SJCRH30 (cell line): ENCODE results near the gene UBAP1. TPM values are rescaled to one million over a fixed set of nuclear protein-coding genes. Genes with fewer than 3 reads are reported as not detected.
A peak's percentile ranks its signal among the peaks of the same experiment; 100 is the strongest.
"Not testable (repeated sequence)": the region's sequence is repeated elsewhere in the genome, so short reads cannot be mapped to it uniquely, and the experiment has no call there.

Source experiments
- DNase-seq, 2 experiments: peaks; one replicate each; pipeline ENCODE4 v3.0.0-alpha.2; 2015 to 2020
- H3K27ac ChIP-seq: fragments of 250-450 bp; sonication (Bioruptor Pico); 2 replicates; pipeline ENCODE4 v1.5.1; 2020; ENCODE audit warnings: mild to moderate bottlenecking, moderate library complexity
- H3K27me3 ChIP-seq: fragments of 250-450 bp; sonication (Bioruptor Pico); 2 replicates; pipeline ENCODE4 v1.5.1; 2020; ENCODE audit warnings: mild to moderate bottlenecking, moderate library complexity
- H3K36me3 ChIP-seq: fragments of 250-450 bp; sonication (Bioruptor Pico); 2 replicates; pipeline ENCODE4 v1.5.1; 2020; ENCODE audit warnings: mild to moderate bottlenecking, moderate library complexity
- H3K4me1 ChIP-seq: fragments of 250-450 bp; sonication (Bioruptor Pico); 2 replicates; pipeline ENCODE4 v1.5.1; 2020; ENCODE audit warnings: mild to moderate bottlenecking, moderate library complexity
- H3K4me3 ChIP-seq: fragments of 250-450 bp; sonication (Bioruptor Pico); 2 replicates; pipeline ENCODE4 v1.5.1; 2020; ENCODE audit warnings: mild to moderate bottlenecking, moderate library complexity
- H3K9me3 ChIP-seq: fragments of 250-450 bp; sonication (Bioruptor Pico); replicated peaks from 2 replicates; pipeline ENCODE4 v1.5.1; 2020; ENCODE audit warnings: mild to moderate bottlenecking, moderate library complexity
- total RNA-seq: library from RNA; depleted of rRNA; stranded (reverse); fragments of >200 nt; shearing (Covaris generic); gene quantifications from 2 replicates; pipeline ENCODE4 v1.2.3, GENCODE V29; 2014

Gene UBAP1
- total RNA-seq, 1 experiment from 2014 or later = 23.8 TPM

DNA sequence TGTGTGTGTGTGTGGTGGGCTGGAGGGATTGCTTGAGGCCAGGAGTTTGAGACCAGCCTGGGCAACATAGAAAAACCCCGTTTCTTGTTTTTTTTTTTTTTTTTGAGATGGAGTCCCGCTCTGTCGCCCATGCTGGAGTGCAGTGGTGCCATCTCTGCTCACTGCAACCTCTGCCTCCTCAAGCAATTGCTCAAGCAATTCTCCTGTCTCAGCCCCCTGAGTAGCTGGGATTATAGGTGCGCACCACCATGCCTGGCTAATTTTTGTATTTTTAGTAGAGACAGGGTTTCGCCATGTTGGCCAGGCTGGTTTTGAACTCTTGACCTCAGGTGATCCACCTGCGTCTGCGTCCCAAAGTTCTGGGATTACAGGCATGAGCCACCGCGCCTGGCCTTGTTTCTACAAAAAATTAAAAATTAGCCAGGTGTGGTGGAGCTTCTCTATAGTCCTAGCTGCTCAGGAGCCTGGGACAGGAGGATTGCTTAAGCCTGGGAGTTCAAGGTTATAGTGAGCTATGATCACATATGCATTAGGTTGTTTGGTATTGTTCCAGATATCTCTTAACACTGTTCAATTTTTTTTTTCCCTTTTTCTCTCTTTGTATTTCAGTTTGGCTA lies 47.4 kb downstream of the UBAP1 start:
- H3K36me3 ChIP-seq, H3K9me3 ChIP-seq, H3K27me3 ChIP-seq, H3K27ac ChIP-seq, H3K4me1 ChIP-seq, DNase-seq, H3K4me3 ChIP-seq: not testable (repeated sequence)

GRCh38 chr9:34227445-34227844 lies 48.6 kb downstream of the UBAP1 start:
- Histone ChIP-seq H3K27ac (no peak overlapping the region), H3K4me3 (no peak overlapping the region), H3K4me1 (no peaks in the 10 kb centered on the region), H3K27me3 (no peaks in the 10 kb centered on the region), H3K36me3 (no peaks in the 10 kb centered on the region), H3K9me3 (no peaks in the 10 kb centered on the region)
- DNase-seq = no peak

GRCh38 chr9:34230556-34230955 lies 51.7 kb downstream of the UBAP1 start:
- no peak overlapping the region for H3K4me3 ChIP-seq
- no peaks in the 10 kb centered on the region for H3K27me3 ChIP-seq
- no peaks in the 10 kb centered on the region for H3K4me1 ChIP-seq
- no peaks in the 10 kb centered on the region for H3K9me3 ChIP-seq
- no peaks in the 10 kb centered on the region for H3K36me3 ChIP-seq
- no peak for DNase-seq
- H3K27ac ChIP-seq = no peak overlapping the region

GRCh38 chr9:34232201-34232600 lies 53.4 kb downstream of the UBAP1 start:
- H3K27me3 ChIP-seq = no peaks in the 10 kb centered on the region
- H3K27ac ChIP-seq = no peak overlapping the region
- no peaks in the 10 kb centered on the region for H3K4me1 ChIP-seq
- no peak for DNase-seq
- peaks cover 9% of the 10 kb centered on the region for H3K36me3 ChIP-seq
- H3K9me3 ChIP-seq = no peaks in the 10 kb centered on the region
- no peak overlapping the region for H3K4me3 ChIP-seq

GRCh38 chr9:34233672-34234071 lies 54.8 kb downstream of the UBAP1 start:
- H3K4me3 ChIP-seq = no peak overlapping the region
- peak in 1 of 2 experiments; percentile 29 for DNase-seq

DNA sequence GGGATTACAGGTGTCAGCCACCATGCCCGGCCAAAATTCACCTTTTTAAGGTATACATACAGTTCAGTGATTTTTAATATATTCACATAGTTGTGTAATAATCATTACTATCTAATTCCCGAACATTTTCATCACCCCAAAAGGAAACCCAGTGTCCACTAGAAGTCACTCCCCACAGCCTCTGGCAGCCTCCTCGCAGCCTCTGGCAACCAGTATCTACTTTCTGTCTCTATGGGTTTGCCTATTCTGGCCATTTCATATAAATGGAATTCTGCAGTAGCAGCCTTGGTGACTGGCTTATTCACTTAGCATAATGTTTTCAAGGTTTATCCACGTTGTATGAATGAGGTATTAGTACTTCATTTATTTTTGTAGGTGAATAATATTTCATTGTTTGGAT lies 59.0 kb downstream of the UBAP1 start:
- Histone ChIP-seq H3K27ac (no peak overlapping the region), H3K27me3 (no peaks in the 10 kb centered on the region), H3K9me3 (no peaks in the 10 kb centered on the region), H3K36me3 (peaks cover 30% of the 10 kb centered on the region), H3K4me3 (no peak overlapping the region), H3K4me1 (no peaks in the 10 kb centered on the region)
- DNase-seq = no peak

More at GRCh38 chr9:34233672-34234071, 54.8 kb downstream of the UBAP1 start:
- H3K36me3 ChIP-seq = peaks cover 19% of the 10 kb centered on the region
- H3K4me1 ChIP-seq = no peaks in the 10 kb centered on the region
- H3K9me3 ChIP-seq = no peaks in the 10 kb centered on the region
- no peaks in the 10 kb centered on the region for H3K27me3 ChIP-seq
- H3K27ac ChIP-seq = no peak overlapping the region

DNA sequence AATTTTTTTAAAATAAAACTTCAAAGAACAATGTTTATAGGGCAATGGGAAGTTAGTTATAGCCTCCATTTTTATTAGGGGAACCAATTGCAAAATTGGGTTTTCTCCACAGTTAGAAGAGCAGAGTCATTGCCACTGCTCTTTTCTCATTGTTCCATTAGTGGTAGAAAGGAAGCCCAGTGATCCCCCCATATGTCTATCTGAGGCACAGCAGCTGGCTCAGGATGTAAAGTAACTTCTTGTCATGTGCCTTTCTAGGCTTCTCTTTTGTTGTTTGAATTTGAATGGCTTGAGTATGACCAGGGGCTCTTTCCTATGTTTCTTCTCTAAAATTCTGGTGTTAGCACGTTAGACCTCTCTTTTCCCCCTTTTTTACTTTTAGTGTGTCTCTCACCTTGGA lies 61.2 kb downstream of the UBAP1 start:
- Histone ChIP-seq H3K4me1 (no peaks in the 10 kb centered on the region), H3K27me3 (no peaks in the 10 kb centered on the region), H3K9me3 (no peaks in the 10 kb centered on the region), H3K4me3 (no peak overlapping the region), H3K36me3 (peaks cover 30% of the 10 kb centered on the region), H3K27ac (no peak overlapping the region)
- DNase-seq = no peak

DNA sequence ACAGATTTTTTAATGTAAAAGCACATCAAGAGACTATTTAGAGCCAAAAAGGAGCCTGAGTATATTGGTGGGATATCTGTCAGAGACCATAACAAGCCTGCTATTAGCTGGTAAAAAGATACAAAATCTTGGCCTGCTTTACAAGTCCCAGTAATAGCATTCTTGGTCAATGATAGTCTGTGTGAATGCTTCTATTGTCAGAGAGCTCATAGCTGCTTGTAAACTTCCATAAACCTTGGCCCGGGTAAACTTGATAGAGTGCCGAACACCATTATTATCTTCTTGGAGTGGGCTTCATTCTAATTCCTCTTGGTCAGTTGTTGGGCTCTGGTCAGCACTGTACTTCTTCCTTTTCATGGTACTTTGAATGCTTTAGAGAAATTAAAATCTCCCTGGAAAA lies 64.0 kb downstream of the UBAP1 start:
- Histone ChIP-seq H3K27me3 (no peaks in the 10 kb centered on the region), H3K4me3 (no peak overlapping the region), H3K9me3 (no peaks in the 10 kb centered on the region), H3K4me1 (peaks cover 4% of the 10 kb centered on the region; the same call in 1 of the 2 replicates), H3K36me3 (peaks cover 27% of the 10 kb centered on the region), H3K27ac (no peak overlapping the region)
- no peak for DNase-seq

DNA sequence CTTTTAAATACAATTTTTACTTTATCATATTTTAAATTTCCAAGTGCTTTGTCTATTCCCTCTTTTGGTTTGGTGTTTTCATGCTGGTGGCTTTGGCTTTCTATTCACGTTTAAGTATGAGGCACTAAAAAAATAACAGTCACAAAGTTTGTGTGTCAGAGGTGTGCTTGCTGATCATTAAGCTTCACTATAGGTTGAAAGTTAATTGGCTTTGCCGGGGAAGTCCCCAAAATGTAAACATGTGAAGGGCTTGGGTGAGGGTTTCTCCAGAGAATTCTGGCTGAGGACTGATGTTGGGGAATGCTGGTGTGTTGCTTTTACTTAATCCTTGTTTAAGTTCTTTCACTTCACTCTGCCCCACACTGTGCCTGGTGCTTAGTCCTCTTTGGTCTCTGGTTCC lies 66.4 kb downstream of the UBAP1 start:
- H3K4me3 ChIP-seq, H3K27ac ChIP-seq, H3K9me3 ChIP-seq, H3K27me3 ChIP-seq, DNase-seq, H3K4me1 ChIP-seq: not testable (repeated sequence)
- peaks cover 19% of the 10 kb centered on the region for H3K36me3 ChIP-seq

GRCh38 chr9:34246453-34246852 lies 67.6 kb downstream of the UBAP1 start:
- no peak overlapping the region for H3K4me3 ChIP-seq
- no peaks in the 10 kb centered on the region for H3K9me3 ChIP-seq
- no peak overlapping the region for H3K27ac ChIP-seq
- H3K4me1 ChIP-seq = peaks cover 4% of the 10 kb centered on the region; the same call in 1 of the 2 replicates
- H3K27me3 ChIP-seq = no peaks in the 10 kb centered on the region
- peak; percentile 25 to 55 for DNase-seq
- H3K36me3 ChIP-seq = peaks cover 16% of the 10 kb centered on the region

GRCh38 chr9:34247782-34248181 lies 68.9 kb downstream of the UBAP1 start:
- not testable (repeated sequence) for H3K36me3 ChIP-seq, DNase-seq

GRCh38 chr9:34249274-34249673 lies 70.4 kb downstream of the UBAP1 start:
- H3K4me3 ChIP-seq = no peak overlapping the region
- peaks cover 8% of the 10 kb centered on the region for H3K36me3 ChIP-seq
- DNase-seq = no peak
- no peaks in the 10 kb centered on the region for H3K9me3 ChIP-seq
- peaks cover 4% of the 10 kb centered on the region; the same call in 1 of the 2 replicates for H3K4me1 ChIP-seq
- no peaks in the 10 kb centered on the region for H3K27me3 ChIP-seq
- no peak overlapping the region for H3K27ac ChIP-seq

More at GRCh38 chr9:34247782-34248181, 68.9 kb downstream of the UBAP1 start:
- not testable (repeated sequence) for H3K9me3 ChIP-seq, H3K27me3 ChIP-seq, H3K4me1 ChIP-seq, H3K27ac ChIP-seq, H3K4me3 ChIP-seq

DNA sequence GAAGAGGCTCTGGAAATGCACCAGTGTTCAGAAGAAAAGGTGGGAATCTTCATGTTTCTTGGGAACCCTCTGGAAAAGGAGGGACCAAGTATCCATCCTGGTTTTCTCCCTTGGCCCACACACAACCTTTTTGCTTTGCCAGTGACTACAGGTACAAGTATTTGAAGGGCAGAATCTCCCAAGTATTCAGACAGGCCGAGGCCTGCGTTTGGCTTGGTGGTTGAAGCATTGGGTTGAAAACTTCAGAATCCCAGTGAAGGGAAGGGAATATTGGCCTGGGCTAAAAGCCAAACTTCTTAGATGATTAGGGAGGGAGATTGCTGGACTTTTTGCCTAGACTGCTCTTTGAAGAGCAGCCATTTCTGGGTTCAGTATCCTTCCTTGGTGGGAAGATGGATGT lies 71.9 kb downstream of the UBAP1 start:
- Histone ChIP-seq H3K4me3 (no peak overlapping the region), H3K36me3 (peaks cover 10% of the 10 kb centered on the region), H3K27me3 (no peaks in the 10 kb centered on the region), H3K9me3 (no peaks in the 10 kb centered on the region), H3K27ac (no peak overlapping the region), H3K4me1 (peaks cover 4% of the 10 kb centered on the region; the same call in 1 of the 2 replicates)
- no peak for DNase-seq

DNA sequence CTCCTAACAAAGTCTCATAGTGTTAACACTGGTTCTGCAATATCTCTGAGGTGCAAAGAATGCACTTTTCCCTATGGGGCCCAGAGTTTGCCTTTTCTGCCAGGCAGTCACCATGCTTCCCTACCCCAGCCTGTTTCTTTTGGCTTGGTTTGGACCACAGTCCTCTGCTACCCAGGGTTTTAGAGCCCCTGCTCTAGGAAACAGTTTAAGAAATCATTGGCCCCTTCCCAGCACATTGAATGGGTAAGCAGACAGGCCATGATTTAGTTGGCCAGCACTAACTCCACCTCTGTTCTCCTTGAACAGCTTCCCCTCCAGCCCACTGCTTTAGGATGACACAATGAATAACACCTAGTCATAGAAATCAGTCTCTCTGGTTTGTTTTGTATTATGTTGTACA lies 73.2 kb downstream of the UBAP1 start:
- H3K27ac ChIP-seq = no peak overlapping the region
- DNase-seq = no peak
- peaks cover 9% of the 10 kb centered on the region for H3K36me3 ChIP-seq
- H3K4me3 ChIP-seq = no peak overlapping the region
- H3K9me3 ChIP-seq = no peaks in the 10 kb centered on the region
- H3K4me1 ChIP-seq = no peaks in the 10 kb centered on the region
- no peaks in the 10 kb centered on the region for H3K27me3 ChIP-seq

DNA sequence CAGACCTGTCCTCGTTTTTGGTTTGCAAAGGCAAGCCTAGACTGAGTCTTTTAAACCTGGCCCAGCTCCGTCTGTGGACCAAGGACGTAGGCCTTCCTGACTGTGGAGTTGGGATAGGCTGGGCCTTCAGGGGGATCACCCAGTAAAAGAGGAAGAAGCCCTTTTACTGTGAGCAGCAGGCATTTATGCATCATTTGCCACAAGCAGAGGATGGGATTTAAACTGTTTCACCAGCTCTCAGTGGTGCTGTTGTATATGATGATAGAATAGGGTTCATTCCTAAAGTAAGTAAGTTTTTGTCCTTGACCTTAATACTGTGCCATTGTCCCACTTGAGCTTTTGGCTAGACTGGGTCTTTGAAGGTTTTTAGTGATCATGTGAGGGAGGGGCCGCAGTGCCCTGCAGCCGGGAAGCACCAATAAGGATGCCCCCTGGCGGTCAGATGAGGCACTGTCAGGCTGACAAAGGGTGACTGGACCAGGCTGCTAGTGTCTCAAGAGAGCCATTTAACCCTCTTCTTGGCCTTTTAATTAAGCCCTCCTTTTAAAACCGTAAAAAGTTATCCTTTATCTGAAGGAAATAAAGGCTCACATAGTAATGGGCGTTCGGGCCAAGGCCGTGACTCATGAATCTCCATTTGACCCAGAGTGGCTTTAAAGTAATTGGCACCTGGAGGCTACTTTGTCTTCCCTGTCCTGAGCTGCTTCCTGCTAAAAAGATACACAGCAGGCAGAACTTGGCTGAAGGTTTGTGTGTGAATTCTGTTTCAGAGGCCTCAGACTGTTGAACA lies 74.0 kb downstream of the UBAP1 start:
- no peaks in the 10 kb centered on the region for H3K27me3 ChIP-seq
- H3K36me3 ChIP-seq = peaks cover 2% of the 10 kb centered on the region
- no peak overlapping the region for H3K27ac ChIP-seq
- no peaks in the 10 kb centered on the region for H3K9me3 ChIP-seq
- no peak overlapping the region for H3K4me3 ChIP-seq
- peak; percentile 47 to 70 for DNase-seq
- no peaks in the 10 kb centered on the region for H3K4me1 ChIP-seq
